AG08396 (cell line): ENCODE measurements around the gene KIAA1328.

Experiments
- DNase-seq: peaks from one replicate; pipeline ENCODE4 v3.0.0; 2012; ENCODE audit warnings: low spot score, mixed read lengths

Gene KIAA1328

GRCh38 chr18:37219257-37219656 is 390.3 kb downstream of the KIAA1328 start:
- no peak for DNase-seq

- DNase-seq, result no peak
Observed at GRCh38 chr18:37222354-37222998, 393.5 kb downstream of the KIAA1328 start.

- DNase-seq, result no peak
Observed at GRCh38 chr18:37222999-37223378, 394.1 kb downstream of the KIAA1328 start.

GRCh38 chr18:37225279-37225678 is 396.4 kb downstream of the KIAA1328 start:
- no peak for DNase-seq

GRCh38 chr18:37230768-37231167 is 401.8 kb downstream of the KIAA1328 start:
- no peak for DNase-seq

- DNase-seq, result no peak
Observed at GRCh38 chr18:37231251-37231650, 402.3 kb downstream of the KIAA1328 start.

- DNase-seq, result no peak
Observed at GRCh38 chr18:37235583-37235982, 406.7 kb downstream of the KIAA1328 start.

GRCh38 chr18:37238282-37239108 is 409.6 kb downstream of the KIAA1328 start:
- peak; percentile 6 for DNase-seq

GRCh38 chr18:37242091-37242490 is 413.2 kb downstream of the KIAA1328 start:
- DNase-seq, result no peak

- DNase-seq, result no peak
Observed at GRCh38 chr18:37242826-37243560, 414.1 kb downstream of the KIAA1328 start.

- DNase-seq, result no peak
Observed at GRCh38 chr18:37243741-37244140, 414.8 kb downstream of the KIAA1328 start.

GRCh38 chr18:37244618-37245017 is 415.7 kb downstream of the KIAA1328 start:
- no peak for DNase-seq

GRCh38 chr18:37246779-37247340 is 417.9 kb downstream of the KIAA1328 start:
- DNase-seq, result no peak

GRCh38 chr18:37247497-37248161 is 418.7 kb downstream of the KIAA1328 start:
- DNase-seq, result no peak

GRCh38 chr18:37248281-37248680 is 419.4 kb downstream of the KIAA1328 start:
- no peak for DNase-seq

- no peak for DNase-seq
Observed at GRCh38 chr18:37249171-37249886, 420.4 kb downstream of the KIAA1328 start.

- no peak for DNase-seq
Observed at GRCh38 chr18:37249895-37250618, 421.1 kb downstream of the KIAA1328 start.

GRCh38 chr18:37251679-37252078 is 422.8 kb downstream of the KIAA1328 start:
- no peak for DNase-seq

GRCh38 chr18:37252342-37252741 is 423.4 kb downstream of the KIAA1328 start:
- DNase-seq, result no peak

- DNase-seq, result no peak
Observed at GRCh38 chr18:37252854-37253393, 424.0 kb downstream of the KIAA1328 start.
